ENCODE results near the gene RAB35. TPM values are rescaled to one million over a fixed set of nuclear protein-coding genes. Genes with fewer than 3 reads are reported as not detected.

RAB35 gene
- total and polyA plus RNA-seq, 7 donors: 17.5 to 43.0 (median 24.6) TPM

- Histone ChIP-seq H3K27ac (no peak overlapping the region), H3K36me3 (peaks cover 59 to 100% (median 87%) of the 10 kb centered on the region in 4 donors), H3K4me3 (no peak overlapping the region), H3K27me3 (no peaks in the 10 kb centered on the region), H3K4me1 (peaks cover 0 to 6% (median 0%) of the 10 kb centered on the region in 4 donors), H3K9me3 (no peaks in the 10 kb centered on the region)
- 96% methylated on average over 14 of the region's 14 CpGs for WGBS, 2 donors
- intact Hi-C loops (cut with DNase I): no loop called here
- TF ChIP-seq POLR2AphosphoS5 (IDR thresholded peaks at IDR 0.05) (no peak), CTCF (IDR thresholded peaks at IDR 0.05) (no peak), EP300 (IDR thresholded peaks at IDR 0.05) (no peak), POLR2A (IDR thresholded peaks at IDR 0.05) (no peak)
- DNase-seq: no peak
Observed at GRCh38 chr12:120142231-120142877, 25.8 kb upstream of the RAB35 start.

- DNase-seq: no peak
- Histone ChIP-seq H3K4me1 (peaks cover 0 to 6% (median 0%) of the 10 kb centered on the region in 4 donors), H3K27ac (no peak overlapping the region), H3K4me3 (no peak overlapping the region), H3K36me3 (peaks cover 62 to 100% (median 88%) of the 10 kb centered on the region in 4 donors), H3K27me3 (no peaks in the 10 kb centered on the region), H3K9me3 (no peaks in the 10 kb centered on the region)
- WGBS, 2 donors: 96 to 97% methylated on average over 6 of the region's 6 CpGs
- intact Hi-C loops (cut with DNase I): no loop called here
- no peak for TF ChIP-seq POLR2AphosphoS5 (IDR thresholded peaks at IDR 0.05)
- no peak for TF ChIP-seq CTCF (IDR thresholded peaks at IDR 0.05)
- TF ChIP-seq EP300 (IDR thresholded peaks at IDR 0.05): no peak
- TF ChIP-seq POLR2A (IDR thresholded peaks at IDR 0.05): no peak
Observed at GRCh38 chr12:120141336-120141735, 24.8 kb upstream of the RAB35 start.

- DNase-seq: no peak
- H3K9me3 ChIP-seq: no peaks in the 10 kb centered on the region
- H3K4me1 ChIP-seq: peaks cover 0 to 6% (median 0%) of the 10 kb centered on the region in 4 donors
- no peak overlapping the region for H3K27ac ChIP-seq
- no peak for TF ChIP-seq POLR2AphosphoS5 (IDR thresholded peaks at IDR 0.05)
- TF ChIP-seq CTCF (IDR thresholded peaks at IDR 0.05): no peak
- TF ChIP-seq POLR2A (IDR thresholded peaks at IDR 0.05): no peak
- no peak for TF ChIP-seq EP300 (IDR thresholded peaks at IDR 0.05)
- no peak overlapping the region for H3K4me3 ChIP-seq
- whole genome bisulfite sequencing, 2 donors: 92 to 95% methylated on average over 9 of the region's 9 CpGs
- no peaks in the 10 kb centered on the region for H3K27me3 ChIP-seq
- peaks cover 68 to 100% (median 93%) of the 10 kb centered on the region in 4 donors for H3K36me3 ChIP-seq
- intact Hi-C loops (cut with DNase I): no loop called here
Observed at GRCh38 chr12:120140603-120141002, 24.1 kb upstream of the RAB35 start.

- Histone ChIP-seq H3K4me3 (no peak overlapping the region), H3K36me3 (peaks cover 71 to 100% (median 92%) of the 10 kb centered on the region in 4 donors), H3K9me3 (no peaks in the 10 kb centered on the region), H3K27ac (no peak overlapping the region), H3K27me3 (no peaks in the 10 kb centered on the region), H3K4me1 (peaks cover 0 to 6% (median 0%) of the 10 kb centered on the region in 4 donors)
- TF ChIP-seq POLR2AphosphoS5 (IDR thresholded peaks at IDR 0.05): no peak
- no peak for TF ChIP-seq POLR2A (IDR thresholded peaks at IDR 0.05)
- no peak for TF ChIP-seq CTCF (IDR thresholded peaks at IDR 0.05)
- TF ChIP-seq EP300 (IDR thresholded peaks at IDR 0.05): no peak
- intact Hi-C loops (cut with DNase I): no loop called here
- WGBS, 2 donors: 74 to 83% methylated on average over 5 of the region's 5 CpGs
- DNase-seq: no peak
Observed at GRCh38 chr12:120139958-120140357, 23.4 kb upstream of the RAB35 start.

Measured in sigmoid colon (tissue), 7 donors.